CD1c-positive myeloid dendritic cell (primary cell): Measurements from ENCODE around the gene EIF2D.
"Not testable (repeated sequence)": the region's sequence is repeated elsewhere in the genome, so short reads cannot be mapped to it uniquely, and the experiment has no call there.

ENCODE experiments used
- DNase-seq: peaks from one replicate; pipeline ENCODE4 v3.0.0-alpha.2; 2016; ENCODE audit errors: extremely low spot score

EIF2D gene

DNA sequence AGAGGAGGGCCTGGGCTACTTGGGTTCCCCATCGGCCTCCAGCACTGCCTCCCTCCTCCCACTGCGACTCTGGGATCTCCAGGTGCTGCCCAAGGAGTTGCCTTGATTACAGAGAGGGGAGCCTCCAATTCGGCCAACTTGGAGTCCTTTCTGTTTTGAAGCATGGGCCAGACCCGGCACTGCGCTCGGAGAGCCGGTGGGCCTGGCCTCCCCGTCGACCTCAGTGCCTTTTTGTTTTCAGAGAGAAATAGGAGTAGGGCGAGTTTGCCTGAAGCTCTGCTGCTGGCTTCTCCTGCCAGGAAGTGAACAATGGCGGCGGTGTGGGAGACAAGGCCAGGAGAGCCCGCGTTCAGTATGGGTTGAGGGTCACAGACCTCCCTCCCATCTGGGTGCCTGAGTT is 24.4 kb downstream of the EIF2D start:
- no peak for DNase-seq

GRCh38 chr1:206586501-206587445 is 25.5 kb downstream of the EIF2D start:
- DNase-seq, result no peak

DNA sequence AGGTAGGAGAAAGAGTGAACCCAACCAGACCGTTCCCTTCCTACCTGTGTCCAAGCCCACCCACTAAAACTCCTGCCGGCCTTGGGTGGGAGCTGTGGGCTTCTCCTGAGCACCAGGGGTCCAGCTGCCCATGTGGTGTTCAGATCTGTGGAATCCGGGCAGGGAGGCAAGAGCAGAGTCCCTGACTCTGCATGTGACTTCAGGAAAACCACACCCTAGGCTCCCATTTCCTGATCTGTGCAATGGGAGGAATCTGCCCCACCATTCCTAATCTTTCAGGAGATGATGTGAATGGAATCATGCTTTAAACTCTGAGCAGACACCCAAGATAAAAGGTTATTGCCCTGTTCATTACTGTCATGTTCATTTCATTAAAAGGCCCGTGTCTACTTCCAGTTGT is 27.6 kb downstream of the EIF2D start:
- no peak for DNase-seq

- DNase-seq, result peak; percentile 85
These were observed 28.3 kb downstream of the EIF2D start for GRCh38 chr1:206583707-206584648.

DNA sequence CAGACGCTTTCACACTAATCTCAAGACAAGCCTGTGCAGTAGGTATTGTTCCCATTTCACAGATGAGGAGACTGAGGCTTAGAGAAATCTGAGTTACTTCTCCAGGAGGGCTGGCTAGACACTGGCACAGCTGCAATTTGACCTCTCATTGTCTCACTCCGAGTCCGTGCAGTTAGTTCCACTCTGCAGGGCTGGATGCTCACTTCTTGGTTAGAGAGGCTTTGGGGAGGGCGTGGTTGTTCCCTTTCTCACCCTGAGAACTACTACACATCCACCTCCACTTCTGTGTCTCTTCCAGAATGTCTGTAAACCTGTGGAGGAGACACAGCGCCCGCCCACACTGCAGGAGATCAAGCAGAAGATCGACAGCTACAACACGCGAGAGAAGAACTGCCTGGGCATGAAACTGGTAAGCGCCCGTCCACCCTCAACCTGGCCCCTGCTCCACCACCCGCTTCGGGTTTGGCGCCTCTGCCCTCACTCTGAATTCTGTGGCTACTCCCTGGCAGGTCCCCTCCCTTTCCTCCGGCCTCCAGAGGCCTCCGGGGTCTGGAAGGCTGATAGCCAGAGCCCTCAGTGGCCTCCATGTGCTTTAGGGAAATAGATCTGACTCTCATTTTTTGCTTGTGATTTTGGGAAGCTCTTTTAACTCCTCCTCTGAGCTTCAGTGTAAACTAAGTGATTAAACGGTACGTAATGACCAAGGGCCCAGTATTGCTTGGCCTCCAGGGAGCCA is 29.1 kb downstream of the EIF2D start:
- peak; percentile 74 for DNase-seq

GRCh38 chr1:206582537-206582936 is 29.7 kb downstream of the EIF2D start:
- no peak for DNase-seq

DNA sequence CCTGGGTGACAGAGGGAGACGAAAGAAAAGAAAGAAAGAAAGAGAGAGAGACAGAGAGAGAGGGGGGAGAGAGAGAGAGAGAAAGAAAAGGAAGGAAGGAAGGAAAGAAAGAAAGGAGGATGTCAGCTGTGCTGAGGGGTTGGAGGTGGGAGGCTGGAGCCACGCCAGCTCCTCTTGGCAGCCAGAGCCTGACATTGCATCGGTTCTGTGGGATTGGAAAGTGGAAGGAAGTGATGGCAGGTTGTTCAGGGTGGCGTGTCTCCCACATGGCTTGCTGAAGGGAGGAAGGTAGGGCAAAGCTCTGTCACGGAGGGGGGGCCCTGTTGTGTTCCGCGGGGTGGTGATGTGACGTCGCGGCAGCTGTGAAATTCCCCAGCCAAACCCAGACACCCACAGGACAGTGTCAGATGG is 30.7 kb downstream of the EIF2D start:
- DNase-seq, result peak; percentile 87

DNA sequence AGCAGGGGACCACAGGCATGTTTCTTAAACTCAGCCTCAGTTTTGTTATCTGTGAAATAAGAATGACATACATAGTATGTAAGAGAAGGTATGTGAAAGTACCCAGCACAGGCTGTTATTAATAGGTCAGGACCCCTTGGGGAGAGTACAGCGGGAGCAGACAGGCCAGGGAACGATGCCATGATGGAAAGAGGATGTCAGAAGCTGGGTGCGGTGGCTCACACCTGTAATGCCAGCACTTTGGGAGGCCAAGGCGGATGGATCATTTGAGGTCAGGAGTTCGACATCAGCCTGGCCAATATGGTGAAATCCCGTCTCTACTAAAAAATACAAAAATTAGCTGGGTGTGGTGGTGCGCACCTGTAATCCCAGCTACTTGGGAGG is 31.2 kb downstream of the EIF2D start:
- DNase-seq, result not testable (repeated sequence)

DNA sequence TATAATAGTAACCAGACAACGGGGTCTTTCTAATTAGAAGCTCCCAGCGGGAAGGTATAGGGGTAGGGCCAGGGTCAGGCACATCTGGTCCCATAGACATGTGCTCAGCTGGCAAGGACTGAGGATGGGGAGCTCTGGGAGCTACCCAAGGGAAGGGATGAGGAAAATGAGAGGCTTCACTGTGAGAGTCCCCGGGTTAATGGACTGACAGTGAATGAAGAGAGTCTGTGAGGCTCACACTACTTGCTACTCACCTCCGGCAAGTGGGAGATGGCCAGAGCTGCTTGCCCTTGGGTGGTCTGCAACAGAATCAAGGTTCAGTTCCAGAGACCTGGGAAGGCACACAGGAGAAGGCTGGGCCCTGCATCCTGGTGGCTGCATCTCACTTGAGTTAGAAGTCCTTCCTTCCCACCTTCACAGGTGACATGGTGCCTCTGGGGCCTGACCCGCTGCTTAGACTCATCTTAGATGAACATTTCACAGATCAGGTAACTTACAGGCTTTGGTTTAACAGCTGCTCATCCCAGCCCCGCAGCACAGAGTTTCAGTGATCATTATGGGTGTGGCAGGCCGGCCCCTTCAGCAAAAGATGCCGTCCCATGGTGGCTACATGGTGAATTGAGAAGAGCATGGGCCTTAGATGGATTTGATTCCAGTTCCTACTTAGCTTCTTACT is 31.7 kb downstream of the EIF2D start:
- DNase-seq, result no peak

- peak; percentile 96 for DNase-seq
These were observed 32.4 kb downstream of the EIF2D start for GRCh38 chr1:206579747-206580437.

GRCh38 chr1:206578978-206579374 is 33.3 kb downstream of the EIF2D start:
- no peak for DNase-seq

- DNase-seq, result peak; percentile 54
These were observed 33.9 kb downstream of the EIF2D start for GRCh38 chr1:206578068-206578977.

DNA sequence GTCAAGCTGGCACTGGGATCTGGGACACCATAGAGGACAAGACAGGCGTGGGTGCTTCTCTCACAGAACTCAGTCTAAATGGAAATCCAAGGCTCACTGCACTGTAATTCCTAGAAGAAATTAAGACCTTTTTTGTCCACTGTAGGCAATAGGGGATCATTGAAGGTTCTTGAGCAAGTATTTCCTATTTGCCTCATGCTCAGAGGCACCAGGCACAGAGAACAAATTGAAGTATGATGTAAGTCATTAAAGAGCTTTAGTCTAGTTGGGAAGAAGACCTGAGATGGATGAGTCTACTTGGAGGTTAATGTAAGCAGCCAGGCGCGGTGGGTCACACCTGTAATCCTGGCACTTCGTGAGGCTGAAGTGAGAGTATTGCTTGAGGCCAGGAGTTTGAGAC is 34.6 kb downstream of the EIF2D start:
- DNase-seq, result no peak

DNA sequence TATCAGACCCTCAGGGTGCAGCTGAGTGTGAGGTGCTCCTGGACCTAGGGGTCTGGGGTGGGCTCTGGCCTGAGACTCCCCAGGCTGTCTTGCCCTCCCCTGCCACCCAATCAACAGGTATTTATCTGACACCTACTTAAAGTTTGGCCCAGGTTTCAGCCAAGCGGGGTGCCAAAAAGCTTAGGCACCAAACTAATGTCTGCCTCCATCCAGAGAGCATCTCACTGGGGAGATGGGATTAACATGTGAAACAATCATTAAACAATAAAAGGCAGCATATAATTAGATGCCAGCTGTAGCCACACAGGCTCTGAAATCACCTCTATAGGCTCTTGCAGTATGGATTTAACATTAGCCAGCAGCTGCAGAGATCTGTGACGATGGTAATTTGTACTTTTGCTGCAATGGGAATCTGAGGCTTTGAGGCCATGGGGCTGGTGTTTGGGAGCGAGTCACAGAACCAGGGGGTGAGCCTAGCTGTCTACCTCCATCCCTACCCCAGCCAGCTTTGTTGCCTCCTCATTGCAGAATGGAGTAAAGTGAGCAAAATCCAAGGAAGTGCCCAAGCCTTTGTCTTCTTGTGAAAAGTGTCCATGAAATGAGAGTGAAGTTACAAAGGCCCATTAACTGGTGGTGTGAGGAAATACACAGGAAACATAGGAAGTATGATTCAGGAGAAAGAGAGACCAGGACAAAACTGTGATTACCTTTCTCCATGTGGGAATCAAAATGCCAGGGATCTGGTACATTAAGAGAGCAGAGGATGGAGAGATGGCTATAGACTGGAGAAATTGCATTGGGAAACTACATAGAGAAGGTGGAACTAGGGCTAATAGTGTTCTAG is 36.1 kb downstream of the EIF2D start:
- DNase-seq, result no peak

DNA sequence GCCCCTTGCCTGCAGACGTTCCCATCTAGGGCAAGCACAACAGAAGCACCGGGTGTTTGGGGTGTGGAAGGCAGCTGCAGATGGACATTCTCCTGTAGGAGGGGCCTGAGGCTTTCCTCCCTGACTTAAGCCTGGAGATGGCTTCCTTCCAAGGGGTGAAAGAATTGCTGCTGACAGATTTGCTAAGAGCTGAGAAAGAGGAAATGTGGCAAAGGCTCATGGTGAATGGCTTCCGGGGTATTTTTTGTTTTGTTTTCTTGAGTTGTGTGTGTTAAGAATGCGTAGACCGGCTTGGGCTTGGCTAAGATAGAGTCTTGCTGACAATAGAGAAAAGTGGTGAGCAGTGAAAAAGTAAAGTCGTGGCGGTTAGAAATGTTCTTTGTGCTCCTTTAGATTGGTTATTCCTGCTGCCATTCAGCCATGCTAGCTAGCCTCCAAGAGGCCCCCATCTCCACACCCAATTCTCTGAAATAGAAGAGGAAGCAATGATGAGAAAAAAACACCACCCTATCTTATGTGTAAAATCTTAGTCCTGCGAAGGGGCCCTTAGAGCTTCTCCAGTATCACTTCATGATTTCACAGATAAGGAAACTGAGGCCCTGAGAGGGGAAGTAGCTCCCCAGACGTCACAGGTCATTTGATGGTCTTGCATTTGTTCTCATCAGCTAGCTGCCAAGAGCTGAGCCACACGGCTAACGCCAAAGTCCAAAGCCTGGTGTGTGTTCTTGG is 36.9 kb downstream of the EIF2D start:
- peak; percentile 93 for DNase-seq

- no peak for DNase-seq
These were observed 38.5 kb downstream of the EIF2D start for GRCh38 chr1:206573762-206574161.

- DNase-seq, result peak; percentile 27
These were observed 38.9 kb downstream of the EIF2D start for GRCh38 chr1:206573319-206573718.

DNA sequence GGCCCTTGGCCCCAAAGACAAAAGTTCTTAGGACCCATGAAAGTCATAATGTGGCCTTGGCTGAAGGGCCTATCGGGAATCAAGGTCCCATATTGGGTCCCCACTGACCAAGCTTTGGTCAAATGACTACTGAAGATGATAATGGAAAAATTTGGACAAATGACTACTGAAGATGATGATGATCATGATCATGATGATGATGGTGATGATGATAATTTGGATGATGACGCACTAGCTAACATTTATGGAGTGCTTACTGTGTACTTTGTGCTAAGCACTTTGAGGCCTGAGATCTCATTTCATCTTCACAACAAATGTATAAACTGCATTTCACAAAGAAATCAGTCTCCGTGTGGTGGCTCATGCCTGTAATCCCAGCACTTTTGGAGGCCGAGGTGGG is 39.4 kb downstream of the EIF2D start:
- no peak for DNase-seq
